HepG2 (cell line): ENCODE measurements around the gene ZNF616.

Experiments
- CTCF ChIP-seq: sonication (generic); formaldehyde crosslinking; IDR thresholded peaks from 2 replicates; pipeline ENCODE4 v1.5.0; 2020; ENCODE audit warnings: mild to moderate bottlenecking, missing genetic modification reagents, moderate library complexity
- EZH2 ChIP-seq: conservative IDR thresholded peaks from 2 replicates; pipeline ENCODE4 v1.6.1; 2012; ENCODE audit warnings: mild to moderate bottlenecking, low read depth, low read length, moderate library complexity
- ZNF207 ChIP-seq: fragments of 450-650 bp; IDR thresholded peaks from 2 replicates; pipeline ENCODE4 v1.6.1; 2016; ENCODE audit warnings: antibody characterized with exemption, borderline replicate concordance
- ZSCAN31 ChIP-seq: sonication (generic); formaldehyde crosslinking; IDR thresholded peaks from 2 replicates; pipeline ENCODE4 v1.5.0; 2020; ENCODE audit warnings: low read depth, mild to moderate bottlenecking, missing genetic modification reagents
- TF ChIP-seq, protein P1 (sequence below): sonication (generic); formaldehyde crosslinking; IDR thresholded peaks from 2 replicates; pipeline ENCODE4 v1.4.0; 2020; ENCODE audit warnings: mild to moderate bottlenecking, missing genetic modification reagents, borderline replicate concordance

- TF ChIP-seq ZSCAN31, result no peak
- TF ChIP-seq, protein P1, sequence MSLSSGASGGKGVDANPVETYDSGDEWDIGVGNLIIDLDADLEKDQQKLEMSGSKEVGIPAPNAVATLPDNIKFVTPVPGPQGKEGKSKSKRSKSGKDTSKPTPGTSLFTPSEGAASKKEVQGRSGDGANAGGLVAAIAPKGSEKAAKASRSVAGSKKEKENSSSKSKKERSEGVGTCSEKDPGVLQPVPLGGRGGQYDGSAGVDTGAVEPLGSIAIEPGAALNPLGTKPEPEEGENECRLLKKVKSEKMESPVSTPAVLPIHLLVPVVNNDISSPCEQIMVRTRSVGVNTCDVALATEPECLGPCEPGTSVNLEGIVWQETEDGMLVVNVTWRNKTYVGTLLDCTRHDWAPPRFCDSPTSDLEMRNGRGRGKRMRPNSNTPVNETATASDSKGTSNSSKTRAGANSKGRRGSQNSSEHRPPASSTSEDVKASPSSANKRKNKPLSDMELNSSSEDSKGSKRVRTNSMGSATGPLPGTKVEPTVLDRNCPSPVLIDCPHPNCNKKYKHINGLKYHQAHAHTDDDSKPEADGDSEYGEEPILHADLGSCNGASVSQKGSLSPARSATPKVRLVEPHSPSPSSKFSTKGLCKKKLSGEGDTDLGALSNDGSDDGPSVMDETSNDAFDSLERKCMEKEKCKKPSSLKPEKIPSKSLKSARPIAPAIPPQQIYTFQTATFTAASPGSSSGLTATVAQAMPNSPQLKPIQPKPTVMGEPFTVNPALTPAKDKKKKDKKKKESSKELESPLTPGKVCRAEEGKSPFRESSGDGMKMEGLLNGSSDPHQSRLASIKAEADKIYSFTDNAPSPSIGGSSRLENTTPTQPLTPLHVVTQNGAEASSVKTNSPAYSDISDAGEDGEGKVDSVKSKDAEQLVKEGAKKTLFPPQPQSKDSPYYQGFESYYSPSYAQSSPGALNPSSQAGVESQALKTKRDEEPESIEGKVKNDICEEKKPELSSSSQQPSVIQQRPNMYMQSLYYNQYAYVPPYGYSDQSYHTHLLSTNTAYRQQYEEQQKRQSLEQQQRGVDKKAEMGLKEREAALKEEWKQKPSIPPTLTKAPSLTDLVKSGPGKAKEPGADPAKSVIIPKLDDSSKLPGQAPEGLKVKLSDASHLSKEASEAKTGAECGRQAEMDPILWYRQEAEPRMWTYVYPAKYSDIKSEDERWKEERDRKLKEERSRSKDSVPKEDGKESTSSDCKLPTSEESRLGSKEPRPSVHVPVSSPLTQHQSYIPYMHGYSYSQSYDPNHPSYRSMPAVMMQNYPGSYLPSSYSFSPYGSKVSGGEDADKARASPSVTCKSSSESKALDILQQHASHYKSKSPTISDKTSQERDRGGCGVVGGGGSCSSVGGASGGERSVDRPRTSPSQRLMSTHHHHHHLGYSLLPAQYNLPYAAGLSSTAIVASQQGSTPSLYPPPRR, result no peak
- TF ChIP-seq EZH2, result no peak
- TF ChIP-seq ZNF207, result no peak
- no peak for TF ChIP-seq CTCF
Observed at GRCh38 chr19:52101866-52102562, 37.7 kb downstream of the ZNF616 start.
